IPS-18a (cell line): ENCODE data around the gene OR5K3.

Source experiments
- H3K27ac ChIP-seq: one replicate; pipeline ENCODE4 v1.5.1; 2013; ENCODE audit warnings: low read length
- H3K27me3 ChIP-seq: one replicate; pipeline ENCODE4 v1.6.1; 2013; ENCODE audit warnings: mild to moderate bottlenecking, low read length; ENCODE audit not compliant: control insufficient read depth, insufficient read depth
- H3K36me3 ChIP-seq: one replicate; pipeline ENCODE4 v1.6.1; 2013; ENCODE audit warnings: low read depth, low read length; ENCODE audit not compliant: control insufficient read depth
- H3K4me1 ChIP-seq: one replicate; pipeline ENCODE4 v1.6.1; 2013; ENCODE audit warnings: low read depth, low read length; ENCODE audit not compliant: control insufficient read depth
- H3K4me3 ChIP-seq: one replicate; pipeline ENCODE4 v1.5.1; 2013; ENCODE audit warnings: low read length
- H3K9ac ChIP-seq: one replicate; pipeline ENCODE4 v1.6.1; 2013; ENCODE audit warnings: mild to moderate bottlenecking, low read length, moderate library complexity
- H3K9me3 ChIP-seq: one replicate; pipeline ENCODE4 v1.6.1; 2013; ENCODE audit warnings: low read depth, low read length; ENCODE audit not compliant: control insufficient read depth

Gene OR5K3, protein sequence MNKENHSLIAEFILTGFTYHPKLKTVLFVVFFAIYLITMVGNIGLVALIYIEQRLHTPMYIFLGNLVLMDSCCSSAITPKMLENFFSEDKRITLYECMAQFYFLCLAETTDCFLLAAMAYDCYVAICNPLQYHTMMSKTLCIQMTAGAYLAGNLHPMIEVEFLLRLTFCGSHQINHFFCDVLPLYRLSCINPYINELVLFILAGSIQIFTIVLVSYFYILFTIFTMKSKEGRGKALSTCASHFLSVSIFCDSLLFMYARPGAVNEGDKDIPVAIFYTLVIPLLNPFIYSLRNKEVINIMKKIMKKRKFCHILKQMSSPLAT

DNA sequence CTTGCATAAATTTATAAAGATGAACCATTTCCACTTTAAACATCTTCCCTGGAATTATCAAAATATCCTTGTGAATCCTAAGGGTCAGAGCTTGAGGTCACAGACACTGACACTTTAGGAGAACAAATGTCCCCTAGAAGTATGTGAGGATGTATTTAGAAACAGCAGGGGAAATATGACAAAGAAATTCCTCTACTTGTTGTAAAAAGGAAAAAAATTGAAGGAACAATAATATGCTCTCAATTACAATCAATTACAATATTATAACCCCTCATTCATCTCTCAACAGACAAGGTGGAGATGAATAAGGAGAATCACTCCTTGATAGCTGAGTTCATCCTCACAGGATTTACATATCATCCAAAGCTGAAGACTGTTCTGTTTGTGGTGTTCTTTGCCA is at the start of gene OR5K3:
OR5K3 (plus strand) TSS at position 301 of the 400 bp plus-strand sequence; CDS start at position 301, 0 bp downstream.
- Histone ChIP-seq H3K27ac (no peak within 1 kb of the TSS), H3K36me3 (no peaks in the 10 kb centered on the region), H3K9ac (no peak within 1 kb of the TSS), H3K9me3 (no peaks in the 10 kb centered on the region), H3K4me1 (no peaks in the 10 kb centered on the region), H3K27me3 (no peaks in the 10 kb centered on the region), H3K4me3 (no peak within 1 kb of the TSS)

DNA sequence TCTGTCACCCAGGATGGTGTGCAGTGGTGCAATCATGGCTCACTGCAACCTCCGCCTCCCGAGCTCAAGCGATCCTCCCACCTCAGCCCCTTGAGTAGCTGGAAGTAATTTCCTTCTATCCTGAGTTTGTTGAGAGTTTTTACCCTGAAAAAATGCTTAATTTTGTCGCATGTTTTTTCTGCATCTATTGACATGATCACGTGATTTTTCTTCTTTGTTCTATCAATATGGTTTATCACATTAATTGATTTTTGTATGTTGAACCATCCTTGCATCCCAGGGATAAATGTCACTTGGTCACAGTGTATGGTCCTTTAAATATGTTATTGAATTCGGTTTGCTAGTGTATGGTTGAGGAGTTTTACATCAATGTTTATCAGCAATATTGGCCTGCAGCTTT is 48.7 kb upstream of the OR5K3 start:
- Histone ChIP-seq H3K27ac (no peak overlapping the region), H3K9me3 (no peaks in the 10 kb centered on the region), H3K4me1 (no peaks in the 10 kb centered on the region), H3K9ac (no peak overlapping the region), H3K27me3 (no peaks in the 10 kb centered on the region), H3K4me3 (no peak overlapping the region), H3K36me3 (no peaks in the 10 kb centered on the region)

DNA sequence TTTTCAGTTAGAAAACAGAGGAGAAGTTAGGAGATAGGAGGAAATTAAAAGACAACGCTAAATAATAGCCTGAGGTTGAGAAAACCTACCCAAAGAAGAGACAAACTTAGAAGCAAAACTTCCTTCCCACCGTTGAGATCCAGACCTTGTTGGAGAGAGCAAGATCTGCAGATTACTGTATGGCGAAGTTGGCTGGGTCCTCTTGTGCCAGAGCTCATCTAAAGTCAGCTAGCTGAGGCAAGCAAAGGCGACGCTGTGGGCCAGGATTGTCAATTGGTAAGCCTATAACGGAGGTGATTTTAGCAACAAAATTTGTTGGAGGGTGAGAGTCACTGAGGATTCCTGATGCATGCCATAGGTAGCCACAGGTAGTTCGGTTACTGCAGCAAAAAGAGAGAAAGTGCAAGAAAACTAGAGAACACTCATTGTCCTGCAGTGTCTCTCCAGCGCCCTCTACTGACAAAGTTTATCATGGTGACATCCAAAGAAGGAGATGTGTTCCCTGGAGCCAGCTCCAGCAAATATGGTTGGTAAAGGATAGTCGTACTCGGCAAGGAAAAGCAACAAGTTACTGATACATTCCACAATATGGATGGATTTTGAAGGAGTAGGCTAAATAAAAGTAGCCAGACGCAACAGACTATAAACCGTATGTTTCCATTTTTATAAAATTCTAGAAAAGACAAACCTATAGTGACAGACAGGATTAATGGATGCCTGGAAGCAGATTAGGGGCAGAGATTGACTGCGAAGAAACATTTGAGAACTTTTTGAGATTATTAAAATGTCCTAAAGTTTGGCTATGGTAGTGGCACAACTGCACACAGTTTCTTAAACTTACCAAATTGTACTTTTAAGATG is 46.6 kb upstream of the OR5K3 start:
- Histone ChIP-seq H3K27me3 (no peaks in the 10 kb centered on the region), H3K9me3 (no peaks in the 10 kb centered on the region)

DNA sequence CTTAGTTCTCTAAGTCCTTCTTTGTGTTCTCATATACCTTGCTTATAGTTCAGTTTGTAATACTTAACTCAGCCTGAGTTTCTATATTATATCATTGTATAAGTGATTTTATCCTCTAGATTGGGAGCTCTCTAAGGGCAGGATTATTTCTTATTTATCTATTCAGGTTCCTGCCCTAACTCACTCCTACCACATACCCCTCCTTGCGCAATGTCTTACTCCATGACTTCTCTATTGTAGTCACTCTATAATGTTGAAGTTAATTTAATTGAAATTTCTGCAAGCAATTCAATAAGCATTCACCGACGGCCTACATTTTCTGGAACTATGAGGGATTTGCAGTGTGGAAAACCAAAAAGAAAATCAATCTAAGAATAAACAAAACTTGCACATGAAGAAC is 40.4 kb upstream of the OR5K3 start:
- Histone ChIP-seq H3K9me3 (no peaks in the 10 kb centered on the region), H3K27me3 (no peaks in the 10 kb centered on the region), H3K4me1 (no peaks in the 10 kb centered on the region)

More for the DNA sequence above, 46.6 kb upstream of the OR5K3 start:
- Histone ChIP-seq H3K4me1 (no peaks in the 10 kb centered on the region), H3K27ac (no peak overlapping the region), H3K4me3 (no peak overlapping the region), H3K36me3 (no peaks in the 10 kb centered on the region), H3K9ac (no peak overlapping the region)

DNA sequence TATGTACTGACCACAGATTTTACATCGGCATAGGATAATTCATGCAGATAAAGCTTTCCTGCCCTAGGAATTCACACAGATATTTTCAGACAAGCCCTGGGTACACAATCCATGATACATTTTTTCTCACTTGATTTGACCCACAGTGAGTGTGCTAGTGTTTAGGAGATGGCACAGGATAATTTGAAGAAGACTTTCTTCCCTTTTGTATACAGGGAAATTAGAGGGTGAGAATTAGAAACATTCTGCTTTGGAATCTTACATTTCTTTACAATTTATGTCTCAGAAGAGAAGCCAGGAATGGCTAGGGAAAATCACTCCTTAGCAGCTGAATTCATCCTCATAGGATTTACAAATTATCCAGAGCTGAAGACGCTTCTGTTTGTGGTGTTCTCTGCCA is 36.9 kb upstream of the OR5K3 start, which contains the start of gene OR5K4:
OR5K4 (plus strand) TSS at position 301 of the 400 bp plus-strand sequence; CDS start at position 301, 0 bp downstream.
- Histone ChIP-seq H3K4me3 (no peak within 1 kb of the TSS), H3K27ac (no peak within 1 kb of the TSS), H3K27me3 (no peaks in the 10 kb centered on the region), H3K36me3 (no peaks in the 10 kb centered on the region), H3K9me3 (no peaks in the 10 kb centered on the region), H3K9ac (no peak within 1 kb of the TSS), H3K4me1 (no peaks in the 10 kb centered on the region)

More for the DNA sequence above, 40.4 kb upstream of the OR5K3 start:
- Histone ChIP-seq H3K4me3 (no peak overlapping the region), H3K9ac (no peak overlapping the region), H3K27ac (no peak overlapping the region), H3K36me3 (no peaks in the 10 kb centered on the region)

DNA sequence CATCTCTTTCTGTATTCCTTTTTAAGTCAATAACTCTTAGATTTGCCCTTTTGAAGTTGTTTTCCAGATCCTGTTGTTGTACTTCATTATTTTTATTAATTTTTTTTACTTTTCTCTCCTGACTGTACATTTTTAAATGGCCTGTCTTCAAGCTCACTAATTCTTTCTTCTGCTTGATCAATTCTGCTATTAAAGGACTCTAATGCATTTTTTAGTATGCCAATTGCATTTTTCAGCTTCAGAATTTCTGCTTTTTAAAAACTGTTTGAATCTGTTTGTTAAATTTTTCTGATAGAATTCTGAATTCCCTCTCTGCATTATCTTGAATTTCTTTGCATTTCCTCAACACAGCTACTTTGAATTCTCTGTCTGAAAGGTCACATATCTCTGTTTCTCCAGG is 31.2 kb upstream of the OR5K3 start:
- H3K36me3 ChIP-seq: no peaks in the 10 kb centered on the region
- H3K9ac ChIP-seq: no peak overlapping the region
- H3K27ac ChIP-seq: no peak overlapping the region
- no peaks in the 10 kb centered on the region for H3K4me1 ChIP-seq
- H3K27me3 ChIP-seq: no peaks in the 10 kb centered on the region
- no peak overlapping the region for H3K4me3 ChIP-seq
- no peaks in the 10 kb centered on the region for H3K9me3 ChIP-seq

DNA sequence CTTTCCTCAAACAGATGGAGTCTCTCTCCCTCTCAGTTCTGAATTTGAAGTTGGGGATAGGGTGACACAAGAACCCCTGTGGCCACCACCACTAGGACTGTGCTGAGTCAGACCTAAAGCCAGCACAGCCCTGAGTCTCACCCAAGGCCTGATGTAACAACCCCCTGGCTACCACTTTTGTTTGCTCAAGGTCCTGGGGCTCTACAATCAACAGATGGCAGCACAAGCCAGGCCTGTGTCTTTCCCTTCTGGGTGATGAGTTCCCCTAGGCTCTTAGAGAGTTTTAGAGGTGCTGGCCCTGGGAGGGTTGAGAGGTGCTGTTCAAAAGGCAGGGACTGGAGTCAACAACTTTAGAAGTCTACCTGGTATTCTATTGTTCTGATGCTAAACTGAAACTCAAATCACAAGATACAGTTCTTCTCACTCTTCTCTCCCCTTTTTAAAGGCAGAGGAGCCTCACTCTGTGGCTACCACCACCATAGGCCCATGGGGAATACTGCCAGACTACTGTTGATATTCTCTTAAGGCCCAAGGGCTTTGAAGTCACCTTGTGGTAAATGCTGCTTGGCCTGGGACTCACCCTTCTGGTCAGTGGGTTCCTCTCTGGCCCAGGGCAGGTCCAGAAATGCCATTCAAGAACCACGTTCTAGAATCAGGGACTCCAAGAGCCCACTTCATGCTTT is 30.3 kb upstream of the OR5K3 start:
- no peak overlapping the region for H3K9ac ChIP-seq
- no peaks in the 10 kb centered on the region for H3K27me3 ChIP-seq
- no peaks in the 10 kb centered on the region for H3K36me3 ChIP-seq
- no peak overlapping the region for H3K4me3 ChIP-seq
- no peaks in the 10 kb centered on the region for H3K9me3 ChIP-seq
- no peak overlapping the region for H3K27ac ChIP-seq
- no peaks in the 10 kb centered on the region for H3K4me1 ChIP-seq

DNA sequence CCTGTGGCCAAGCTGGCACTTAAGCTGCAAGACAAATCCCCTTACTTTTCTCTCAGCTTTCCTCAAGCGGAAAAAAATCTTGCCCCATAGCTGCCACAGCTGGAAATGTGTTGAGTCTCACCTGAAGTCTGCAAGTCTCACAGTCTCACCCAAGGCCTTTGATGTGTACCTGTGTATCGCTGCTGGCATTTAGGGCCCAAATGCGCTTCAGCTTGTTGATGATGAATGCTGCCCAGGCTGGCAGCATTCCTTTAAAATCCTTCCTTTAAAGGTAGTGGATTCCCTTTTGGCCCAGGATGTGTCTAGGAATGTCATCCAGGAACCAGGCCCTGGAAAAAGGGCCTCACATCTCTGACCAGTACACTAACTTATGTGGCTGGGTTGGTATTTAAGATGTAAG is 29.8 kb upstream of the OR5K3 start:
- Histone ChIP-seq H3K27ac (no peak overlapping the region), H3K4me3 (no peak overlapping the region), H3K4me1 (no peaks in the 10 kb centered on the region), H3K9ac (no peak overlapping the region), H3K9me3 (no peaks in the 10 kb centered on the region), H3K36me3 (no peaks in the 10 kb centered on the region), H3K27me3 (no peaks in the 10 kb centered on the region)

DNA sequence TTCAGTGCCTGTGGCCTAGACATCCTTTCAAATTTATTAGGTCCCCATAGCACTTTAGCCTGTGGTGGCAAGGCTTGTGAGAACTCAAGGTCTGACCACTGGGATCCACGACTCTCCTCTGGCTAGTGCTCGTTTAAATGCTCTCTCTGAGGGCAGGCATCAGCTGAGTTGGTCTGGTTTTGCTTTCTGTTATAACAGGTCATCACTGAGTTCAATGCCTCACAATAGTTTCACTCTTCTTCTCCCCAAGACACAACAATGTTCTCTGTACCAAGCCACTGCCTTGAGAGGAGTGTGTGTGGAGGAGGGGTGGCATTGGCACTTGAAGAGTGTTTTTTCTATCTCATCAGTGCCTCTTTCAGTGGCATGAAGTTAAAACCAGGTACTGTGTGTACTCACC is 29.2 kb upstream of the OR5K3 start:
- H3K36me3 ChIP-seq: no peaks in the 10 kb centered on the region
- no peaks in the 10 kb centered on the region for H3K4me1 ChIP-seq
- H3K9ac ChIP-seq: no peak overlapping the region
- H3K27me3 ChIP-seq: no peaks in the 10 kb centered on the region
- H3K4me3 ChIP-seq: no peak overlapping the region
- H3K27ac ChIP-seq: no peak overlapping the region
- H3K9me3 ChIP-seq: no peaks in the 10 kb centered on the region

DNA sequence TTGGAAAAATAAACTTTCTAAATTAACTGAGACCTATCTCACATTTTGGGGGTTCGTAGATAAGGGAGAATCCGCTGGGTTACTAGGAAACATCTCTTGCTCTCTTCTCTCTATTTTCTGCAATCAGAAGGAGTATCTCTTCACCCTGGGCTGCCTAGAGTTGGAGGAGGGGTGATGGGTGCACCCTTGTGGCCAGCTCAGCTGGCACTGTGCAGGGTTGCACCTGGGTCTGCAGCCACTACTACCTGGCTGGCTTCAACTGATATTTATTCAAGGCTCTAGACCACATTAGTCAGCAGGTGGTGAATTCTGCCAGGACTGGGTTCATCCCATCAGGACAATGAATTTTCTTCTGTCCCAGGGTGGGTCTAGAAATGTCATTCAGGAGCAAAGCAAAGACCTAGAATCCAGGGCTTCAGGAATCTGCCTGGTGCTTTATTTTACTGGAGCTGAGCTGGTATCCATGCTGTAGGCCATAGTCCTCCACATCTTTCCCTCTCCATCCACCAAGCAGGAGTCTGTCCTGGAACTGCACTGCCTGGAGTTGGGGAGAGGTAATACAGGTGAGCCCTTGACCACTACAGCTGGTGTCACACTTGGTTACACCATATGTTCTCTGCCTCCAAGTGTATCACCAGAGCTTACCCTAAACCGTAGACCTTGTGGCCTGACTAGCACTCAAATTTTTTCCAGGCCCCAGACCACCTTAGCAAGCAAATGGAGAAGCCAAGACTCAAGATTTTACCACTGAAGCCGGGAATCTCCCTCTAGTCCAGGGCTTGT is 22.8 kb upstream of the OR5K3 start:
- no peaks in the 10 kb centered on the region for H3K27me3 ChIP-seq
- no peaks in the 10 kb centered on the region for H3K36me3 ChIP-seq
- H3K4me3 ChIP-seq: no peak overlapping the region
- no peak overlapping the region for H3K27ac ChIP-seq
- no peaks in the 10 kb centered on the region for H3K9me3 ChIP-seq
- no peaks in the 10 kb centered on the region for H3K4me1 ChIP-seq
- H3K9ac ChIP-seq: no peak overlapping the region

DNA sequence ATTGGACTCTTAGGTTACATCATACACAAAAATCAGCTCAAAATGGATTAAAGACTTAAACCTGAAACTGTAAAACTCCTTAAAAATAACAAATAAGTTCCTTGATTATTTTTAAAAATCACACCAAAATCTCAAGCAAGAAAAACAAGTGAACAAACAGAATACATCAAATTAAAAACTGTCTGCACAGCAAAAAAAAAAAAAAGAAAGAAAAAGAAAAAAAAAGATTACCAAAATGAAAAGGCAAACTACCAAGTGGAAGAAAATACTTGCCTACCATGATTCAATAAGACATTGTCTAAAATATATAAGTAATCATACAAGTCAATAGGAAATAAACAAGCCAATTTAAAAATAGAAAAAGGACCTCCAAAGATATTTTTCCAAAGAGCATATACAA is 19.3 kb upstream of the OR5K3 start:
- H3K36me3 ChIP-seq: no peaks in the 10 kb centered on the region

More for the DNA sequence above, 19.3 kb upstream of the OR5K3 start:
- Histone ChIP-seq H3K4me1 (no peaks in the 10 kb centered on the region), H3K27ac (no peak overlapping the region), H3K4me3 (no peak overlapping the region), H3K27me3 (no peaks in the 10 kb centered on the region), H3K9ac (no peak overlapping the region), H3K9me3 (no peaks in the 10 kb centered on the region)
